GM19467 (cell line): ENCODE data around the gene RUFY2.
A peak's percentile ranks its signal among the peaks of the same experiment; 100 is the strongest.

Source experiments
- ATAC-seq: cut with Tn5 transposase; IDR thresholded peaks from one replicate; pipeline ENCODE4 v1.9.1; 2021; ENCODE audit warnings: mild to moderate bottlenecking, moderate library complexity; ENCODE audit not compliant: unreplicated experiment

RUFY2 gene

DNA sequence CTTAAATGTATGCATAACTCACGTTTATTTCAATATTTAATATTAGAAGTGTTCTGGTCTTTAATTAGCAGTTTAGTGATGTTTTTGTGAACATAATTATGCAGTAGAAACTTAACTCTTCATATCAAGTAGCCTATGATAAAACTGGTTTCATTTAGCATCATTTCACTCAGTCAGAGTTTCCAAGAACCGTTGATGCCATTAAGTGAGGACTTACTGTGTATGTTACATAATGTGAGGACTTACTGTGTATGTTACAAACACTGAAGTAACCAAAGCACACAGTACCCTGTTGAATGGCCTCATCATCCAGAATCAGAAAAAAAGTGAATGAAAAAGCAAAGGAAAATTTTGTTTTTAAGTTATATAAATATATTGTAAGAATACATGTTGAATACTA lies 41.5 kb downstream of the RUFY2 start:
- ATAC-seq = no peak

- no peak for ATAC-seq
Observed at GRCh38 chr10:68364101-68364886, 42.8 kb downstream of the RUFY2 start.

DNA sequence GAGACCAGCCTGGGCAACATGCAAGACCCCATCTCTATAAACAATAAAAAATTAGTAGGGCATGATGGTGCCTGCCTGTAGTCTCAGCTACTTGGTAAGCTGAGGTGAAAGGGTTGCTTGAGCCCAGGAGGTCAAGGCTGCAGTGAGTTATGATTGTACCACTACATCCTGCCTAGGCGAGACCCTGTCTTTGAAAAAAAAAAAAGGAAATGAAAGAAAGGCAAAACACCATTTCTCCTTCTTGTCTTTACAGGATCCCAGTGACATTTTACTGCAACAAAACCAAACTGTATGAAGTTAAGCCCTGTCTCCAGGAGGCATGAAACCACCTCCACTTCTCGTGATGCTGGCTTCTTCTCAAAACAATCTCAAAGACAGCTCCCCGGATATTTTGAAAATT lies 44.5 kb downstream of the RUFY2 start:
- no peak for ATAC-seq

DNA sequence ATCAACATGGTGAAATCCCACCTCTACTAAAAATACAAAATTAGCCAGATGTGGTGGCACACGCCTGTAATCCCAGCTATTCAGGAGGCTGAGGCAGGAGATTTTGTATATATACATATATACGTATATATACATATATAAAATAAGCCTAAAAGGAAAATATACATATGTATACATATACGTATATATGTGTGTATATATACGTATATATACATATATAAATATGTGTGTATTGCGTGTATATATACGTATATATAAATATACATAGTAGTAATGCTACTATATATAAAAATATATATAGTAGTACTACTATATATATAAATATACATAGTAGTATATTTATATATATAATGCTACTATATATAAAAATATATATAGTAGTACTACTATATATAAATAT lies 47.9 kb downstream of the RUFY2 start:
- ATAC-seq = no peak

DNA sequence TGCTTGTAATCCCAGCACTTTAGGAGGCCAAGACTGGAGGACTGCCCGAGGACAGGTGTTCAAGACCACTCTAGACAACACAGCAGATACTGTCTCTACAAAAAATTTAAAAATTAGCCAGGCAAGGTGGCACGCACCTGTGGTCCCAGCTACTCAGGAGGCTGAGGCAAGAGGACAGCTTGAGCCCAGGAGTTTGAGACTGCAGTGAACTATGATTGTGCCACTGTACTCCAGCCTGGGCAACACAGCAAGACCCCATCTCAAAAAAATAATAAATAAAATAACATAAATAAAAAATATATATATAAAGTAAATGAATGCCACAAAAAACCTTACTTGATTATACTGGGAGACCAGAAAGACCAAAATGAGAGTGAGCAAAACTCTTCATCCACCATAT lies 53.5 kb downstream of the RUFY2 start:
- no peak for ATAC-seq

DNA sequence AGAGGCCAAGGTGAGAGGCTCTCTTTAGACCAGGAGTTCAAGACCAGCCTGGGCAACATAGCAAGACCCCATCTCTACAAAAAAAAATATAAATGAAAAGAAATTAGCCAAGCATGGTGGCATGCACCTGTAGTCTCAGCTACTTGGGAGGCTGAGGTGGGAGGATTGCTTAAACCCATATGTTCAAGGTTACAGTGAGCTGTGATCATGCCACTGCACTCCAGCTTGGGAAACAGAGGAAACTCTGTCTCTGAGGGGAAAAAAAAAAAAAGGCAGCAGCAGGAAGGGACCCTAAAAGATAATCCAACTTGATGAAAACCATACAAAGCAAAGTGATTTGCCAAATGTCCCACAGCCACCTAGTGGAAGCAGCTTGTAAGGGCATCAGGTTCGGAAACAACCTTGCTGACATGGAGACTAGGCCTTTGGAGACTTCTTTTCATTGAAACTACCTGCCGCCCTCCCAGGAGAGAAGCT lies 58.8 kb downstream of the RUFY2 start:
- ATAC-seq = no peak

- ATAC-seq = no peak
Observed at GRCh38 chr10:68346774-68347173, 60.3 kb downstream of the RUFY2 start.

GRCh38 chr10:68345621-68346020 lies 61.5 kb downstream of the RUFY2 start:
- no peak for ATAC-seq

DNA sequence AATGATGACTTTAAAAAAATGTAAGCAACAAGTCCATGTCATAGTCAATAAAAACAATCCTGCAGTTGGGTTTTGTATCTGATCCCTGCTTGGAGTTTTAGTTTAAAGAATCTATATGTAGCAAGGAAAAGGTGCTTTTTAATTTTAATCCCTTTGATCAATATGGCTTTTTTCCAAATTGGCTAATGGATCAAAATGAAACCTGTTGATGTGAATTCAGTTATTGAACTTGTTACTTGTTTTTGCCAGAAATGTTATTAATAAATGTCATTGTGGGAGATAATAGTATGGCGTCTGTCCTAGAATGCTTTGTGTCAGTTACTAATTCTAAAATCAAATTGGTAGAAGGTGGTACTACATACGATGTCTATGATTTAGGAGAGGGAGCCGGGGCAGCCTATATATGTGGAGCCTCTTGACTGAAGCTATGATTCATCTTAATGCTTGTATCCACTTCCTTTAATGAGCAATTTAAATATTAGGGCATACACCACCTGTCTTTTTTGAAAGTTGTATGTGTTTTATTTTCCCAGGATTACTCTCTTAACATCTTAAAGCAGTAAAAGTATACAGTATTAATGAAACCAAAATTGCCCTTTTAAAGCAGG lies 64.1 kb downstream of the RUFY2 start:
- ATAC-seq = no peak

DNA sequence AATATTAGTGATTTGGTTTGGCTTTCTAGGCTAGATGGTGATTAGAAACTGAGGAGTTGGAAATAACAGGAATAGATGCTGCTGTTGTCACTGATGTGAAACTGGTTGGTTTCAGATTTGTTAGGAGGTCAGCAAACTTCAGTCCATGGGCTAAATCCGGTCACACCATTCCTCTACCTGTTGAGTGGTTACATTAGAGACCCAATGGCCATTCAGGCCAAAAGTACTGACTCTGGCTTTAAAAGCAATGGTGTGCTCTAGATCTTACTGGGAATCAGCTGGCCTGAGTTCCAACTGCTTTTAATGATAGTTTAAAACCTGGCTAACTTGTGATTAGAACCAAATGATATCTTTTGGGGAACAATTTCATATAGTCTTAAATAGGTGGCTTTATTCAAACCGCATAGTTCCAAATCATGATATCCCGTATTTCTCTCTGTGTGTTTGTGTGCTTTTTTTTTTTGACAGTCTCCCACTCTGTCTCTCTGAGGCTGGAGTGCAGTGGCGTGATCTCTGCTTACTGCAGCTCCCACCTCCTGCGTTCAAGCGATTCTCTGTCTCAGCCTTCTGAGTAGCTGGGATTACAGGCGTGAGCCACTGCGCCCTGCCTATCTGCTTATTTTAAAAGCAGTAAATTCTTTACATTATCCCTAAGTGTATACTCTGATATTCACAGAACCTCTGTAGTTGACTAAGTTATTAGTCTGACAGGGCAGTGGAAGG lies 66.6 kb downstream of the RUFY2 start:
- no peak for ATAC-seq

- no peak for ATAC-seq
Observed at GRCh38 chr10:68336754-68337351, 70.2 kb downstream of the RUFY2 start.

- ATAC-seq = no peak
Observed at GRCh38 chr10:68334672-68335467, 72.2 kb downstream of the RUFY2 start.

DNA sequence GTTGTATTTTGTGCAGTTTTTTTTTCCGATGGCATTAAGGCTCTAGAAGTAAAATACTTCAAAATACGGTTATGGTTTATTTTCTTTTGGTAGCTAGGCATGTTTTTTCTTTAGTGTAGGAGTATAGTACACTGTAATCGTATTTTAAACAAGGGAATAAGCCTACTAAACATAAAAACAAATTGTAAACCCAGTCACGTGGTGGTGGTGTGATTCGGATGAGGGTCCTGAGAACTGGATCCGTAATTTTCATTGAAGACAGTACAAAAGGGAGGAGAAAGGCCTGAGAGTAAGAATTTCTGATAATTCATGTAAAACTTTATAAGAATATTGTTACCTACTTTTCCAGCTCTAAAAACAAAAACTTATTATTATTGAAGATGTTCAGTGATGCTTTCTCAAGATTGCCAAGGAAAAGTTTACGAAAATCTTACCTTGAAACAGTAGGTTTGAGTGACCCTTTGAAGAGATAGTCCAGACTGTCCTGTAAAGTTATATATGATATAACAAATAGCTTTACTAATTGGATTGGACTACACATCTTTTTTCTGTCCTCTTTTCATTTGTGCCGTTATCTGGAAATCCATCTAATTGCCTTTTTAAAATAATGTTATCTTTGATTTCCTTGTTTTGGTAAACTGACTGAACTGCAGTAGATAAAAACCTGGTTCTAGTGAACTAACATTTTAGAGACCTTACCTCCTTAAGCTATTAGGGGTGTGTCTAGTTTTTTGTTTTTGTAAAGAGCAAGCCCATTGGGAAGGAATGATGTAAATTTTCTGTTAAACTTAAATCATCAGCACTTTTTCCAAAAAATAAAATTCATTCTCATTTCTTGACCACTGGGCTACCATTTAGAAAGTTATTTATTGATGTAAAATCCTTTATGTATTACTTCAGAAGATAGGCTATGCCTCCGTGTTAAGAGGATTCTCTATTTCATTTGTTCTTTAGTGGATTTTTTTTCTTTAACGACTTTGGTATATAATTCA lies 73.3 kb downstream of the RUFY2 start:
- ATAC-seq = no peak

- ATAC-seq = no peak
Observed at GRCh38 chr10:68333058-68333395, 74.0 kb downstream of the RUFY2 start.

DNA sequence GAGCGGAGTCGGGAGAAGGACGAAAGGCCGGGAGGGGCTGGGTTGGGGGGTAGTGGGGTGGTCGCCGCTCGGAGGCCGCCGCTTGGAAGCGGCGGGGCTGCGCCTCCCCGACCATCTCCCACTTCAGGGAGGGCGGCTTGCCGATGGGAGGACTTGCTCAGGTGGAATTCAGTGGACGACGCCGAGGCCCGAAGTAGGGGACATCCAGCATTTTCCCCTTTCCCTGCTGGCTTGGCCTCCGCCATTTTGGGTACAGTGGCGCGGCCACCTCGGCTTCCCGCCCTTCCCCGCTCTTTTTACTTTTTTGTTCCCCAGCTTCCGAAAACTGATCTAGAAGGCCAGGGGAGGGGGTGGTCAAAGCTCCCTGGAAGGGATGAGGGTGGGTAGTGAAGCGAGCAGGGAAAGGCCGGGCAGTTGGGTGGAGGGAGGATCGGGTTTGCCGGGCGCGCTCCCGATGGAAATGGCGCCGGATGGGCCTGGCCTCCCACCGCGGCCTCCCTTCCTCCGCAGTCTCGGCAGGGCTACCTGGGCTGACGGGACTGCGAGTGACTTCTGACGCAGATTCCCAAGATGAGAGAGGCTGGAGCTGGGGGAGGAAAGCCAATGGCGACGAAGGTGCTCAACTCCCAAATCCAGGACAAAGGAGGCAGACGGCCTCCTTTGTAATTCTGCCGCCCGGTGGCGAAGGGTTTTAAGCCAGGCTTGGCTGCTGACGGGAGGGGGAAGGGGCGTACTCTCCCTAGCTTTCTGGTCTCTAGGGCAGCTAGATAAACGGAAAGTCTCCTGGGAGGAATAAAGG lies 74.6 kb downstream of the RUFY2 start, which contains the start of gene PBLD:
PBLD (minus strand) TSS at position 670 of the 799 bp plus-strand sequence. CDS start 26,084 bp downstream, outside the sequence.
- peak; percentile 17 for ATAC-seq

DNA sequence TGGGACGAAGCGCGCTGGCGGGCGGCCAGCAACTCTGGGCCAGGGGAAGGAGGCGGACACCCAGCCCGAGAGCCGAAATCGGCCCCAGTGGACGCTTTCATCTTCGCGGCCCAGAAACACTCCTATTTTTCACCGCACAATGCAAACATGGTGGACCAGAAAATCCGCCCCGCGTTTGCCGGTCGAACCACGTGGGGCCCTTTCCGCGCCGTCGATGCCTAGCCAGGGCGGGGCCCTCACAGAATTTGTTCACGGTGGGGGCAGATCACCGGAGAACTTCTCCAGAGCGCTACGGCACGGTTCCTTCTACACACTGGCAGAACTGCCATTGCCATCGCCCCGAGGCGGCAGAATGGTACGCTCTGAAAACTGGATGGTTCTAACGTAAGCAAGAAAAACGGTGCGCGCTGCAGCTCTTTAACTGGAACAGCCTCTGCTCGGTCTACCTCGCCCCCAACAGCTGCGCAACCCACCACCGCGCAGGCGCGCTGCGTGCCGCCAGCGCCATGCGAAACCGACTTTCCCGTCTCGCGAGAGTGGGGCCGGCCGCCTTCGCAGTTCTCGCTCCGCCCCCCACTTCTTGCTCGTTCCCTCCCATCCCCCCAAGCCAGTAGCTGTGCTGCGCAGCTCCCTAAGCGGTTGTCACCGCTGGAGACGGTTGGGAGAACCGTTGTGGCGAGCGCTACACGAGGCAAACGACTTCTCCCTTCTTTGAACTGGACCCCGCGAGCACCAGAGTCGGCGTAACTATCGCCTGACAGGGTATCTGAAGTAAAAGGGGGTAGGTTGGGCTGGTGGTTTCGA lies 75.4 kb downstream of the RUFY2 start, which contains the start of gene HNRNPH3:
HNRNPH3 (plus strand) TSS at position 610 of the 804 bp plus-strand sequence. CDS start 5,158 bp downstream, outside the sequence.
- ATAC-seq = peak; percentile 78

GRCh38 chr10:68330852-68331454 lies 76.1 kb downstream of the RUFY2 start:
- ATAC-seq = no peak
